Adrenal gland (tissue), 12 donors: ENCODE measurements around the gene GRIN3B. TPM values are rescaled to one million over a fixed set of nuclear protein-coding genes. Genes with fewer than 3 reads are reported as not detected.

Experiments used
- DNase-seq, 7 donors: peaks; one replicate each; pipeline ENCODE4 v3.0.0-alpha.2; 2019 to 2020
- H3K27ac ChIP-seq, 5 donors: fragments of 200-600 bp; sonication (generic) in 4 of 5; 1 replicate in 3 of 5; 2 replicates in 2 of 5; pipeline versions ENCODE4 v1.5.1 to v1.8.0; 2016 to 2020; ENCODE audit warnings: mild to moderate bottlenecking in 1 of 5
- H3K27me3 ChIP-seq: fragments of 200-600 bp; 2 replicates; pipeline ENCODE4 v1.8.0; 2021
- H3K36me3 ChIP-seq, 2 donors: fragments of 200-600 bp; replicated peaks in 1 of 2; 1 replicate in 1 of 2; 2 replicates in 1 of 2; pipeline versions ENCODE4 v1.5.1 to v1.8.0; 2018 to 2022
- H3K4me1 ChIP-seq, 2 donors: fragments of 200-600 bp; replicated peaks in 1 of 2; 1 replicate in 1 of 2; 2 replicates in 1 of 2; pipeline versions ENCODE4 v1.5.1 to v1.8.0; 2018 to 2021
- H3K4me3 ChIP-seq, 4 donors: fragments of 200-600 bp; sonication (generic) in 3 of 4; one replicate each; pipeline ENCODE4 v1.5.1; 2016 to 2018
- H3K9me3 ChIP-seq, 3 donors: fragments of 200-600 bp; sonication (generic) in 1 of 3; replicated peaks in 1 of 3; 1 replicate in 2 of 3; 2 replicates in 1 of 3; pipeline versions ENCODE4 v1.5.1 to v1.8.0; 2016 to 2021
- POLR2A ChIP-seq, 2 donors: fragments of 450-650 bp; IDR thresholded peaks; one replicate each; pipeline ENCODE4 v1.6.1; 2017; ENCODE audit warnings: antibody characterized with exemption in 2 of 2, mild to moderate bottlenecking in 2 of 2, moderate library complexity in 1 of 2
- WGBS, 4 donors: extraction: QIAGEN DNeasy Blood & Tissue Kit in 2 of 4; methylation state at CpG; one replicate each; pipeline versions ENCODE4 v1.1.5 to v1.1.7; 2013 to 2017; 5-methylcytosine and 5-hydroxymethylcytosine counted together
- intact Hi-C, 2 donors: fragments of 100-400 bp; cut with DNase I; formaldehyde crosslinking; loops; one replicate each; pipeline versions ENCODE4 v1.14.1 to v1.15.0; 2022 to 2023
- polyA plus RNA-seq, 3 donors: library from polyadenylated mRNA; stranded (reverse); fragments of 200-250 nt in 2 of 3; fragments of 350-450 nt in 1 of 3; fragmentation: Illumina TruSeq in 1 of 3; extraction: RNeasy Lipid Tissue Mini Kit (QIAGEN cat#74804) in 1 of 3; gene quantifications; one replicate each; pipeline ENCODE4 v1.2.3, GENCODE V29; 2013 to 2014
- total RNA-seq, 9 donors: library from RNA; depleted of rRNA in 4 of 9; stranded (reverse); fragments of >200 nt in 4 of 9; fragments of 120-200 nt in 1 of 9; fragmentation: NEBNext Ultra II Directional in 1 of 9; extraction: Animal tissue kit (Norgen Biotek cat#: 25700) in 1 of 9; gene quantifications; one replicate each; pipeline versions ENCODE4 v1.1.0 to v1.2.4, GENCODE V29; 2013 to 2023
- TF ChIP-seq, protein P1 (sequence below), 6 experiments: fragments of 450-650 bp in 4 of 6; fragments of 200-600 bp in 2 of 6; sonication (generic) in 1 of 6; IDR thresholded peaks; 1 replicate in 5 of 6; 2 replicates in 1 of 6; pipeline versions ENCODE4 v1.5.1 to v1.8.0; 2016 to 2021; ENCODE audit warnings: antibody characterized with exemption in 6 of 6, mild to moderate bottlenecking in 2 of 6, moderate library complexity in 1 of 6
- donor health status: healthy with polysubstance abuse.
- donor health status: Bipolar disorder and iron deficiency.
- donor health status: DM: yes; HTN: yes; CAD: no.
- donor health status: DM: no; HTN: no; CAD: no.
- donor health status: DM: no; HTN: no; CAD: no.
- donor health status: DM: yes; HTN: yes; CAD: no.

Gene GRIN3B
- total and polyA plus RNA-seq, 12 donors, result 0.08 to 0.24 (median 0.16) TPM; not detected in 8

DNA sequence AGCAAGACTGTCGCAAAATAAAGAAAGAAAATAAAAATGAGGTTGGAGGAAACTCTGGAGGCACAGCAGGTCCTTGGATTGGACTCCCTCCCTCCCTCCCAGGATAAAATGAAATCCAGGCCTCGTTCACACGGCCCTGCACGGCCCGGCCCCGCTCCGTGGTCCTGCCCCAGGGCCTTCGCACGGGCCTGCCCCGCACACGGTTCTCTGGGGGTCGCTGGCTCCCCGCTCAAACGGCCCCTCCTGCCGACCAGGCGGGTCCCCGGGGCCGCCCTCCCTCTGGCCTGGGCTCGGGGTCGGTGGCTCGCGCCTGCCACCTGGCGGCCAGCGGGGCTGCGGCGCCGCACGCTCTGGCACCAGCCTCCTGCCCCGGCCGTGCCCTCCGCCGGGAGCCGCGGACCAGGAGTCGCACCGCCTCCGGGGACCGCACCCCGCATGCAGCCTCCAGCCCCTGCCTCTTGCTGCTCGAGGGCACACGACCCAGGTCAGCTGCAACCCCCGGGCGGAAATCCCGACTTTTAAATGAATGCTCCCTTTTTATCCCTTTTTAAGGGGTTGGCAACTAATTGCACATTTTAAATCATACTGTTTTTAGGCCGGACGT is 17.6 kb upstream of the GRIN3B start:
- Histone ChIP-seq H3K4me3 (peak overlapping the region in 1 of 4 donors; percentile 56), H3K36me3 (peaks cover 0 to 12% of the 10 kb centered on the region in 2 donors), H3K27me3 (no peaks in the 10 kb centered on the region), H3K4me1 (peaks cover 5 to 24% of the 10 kb centered on the region in 2 donors), H3K27ac (peak overlapping the region in 4 of 5 donors; percentile 21 to 58 (median 42)), H3K9me3 (no peaks in the 10 kb centered on the region)
- 0 to 1% (median 1%) methylated on average over 10 to 45 of the region's 46 CpGs for WGBS, 4 donors
- peak; percentile 46 to 78 (median 67) for DNase-seq
- intact Hi-C loops, result loop anchor here (1.0 to 5.0 kb wide), 3 partner anchors 59 to 115 kb away; no protein-coding TSS in a partner anchor
- TF ChIP-seq POLR2A (IDR thresholded peaks at IDR 0.05), result no peak
- TF ChIP-seq, protein P1, sequence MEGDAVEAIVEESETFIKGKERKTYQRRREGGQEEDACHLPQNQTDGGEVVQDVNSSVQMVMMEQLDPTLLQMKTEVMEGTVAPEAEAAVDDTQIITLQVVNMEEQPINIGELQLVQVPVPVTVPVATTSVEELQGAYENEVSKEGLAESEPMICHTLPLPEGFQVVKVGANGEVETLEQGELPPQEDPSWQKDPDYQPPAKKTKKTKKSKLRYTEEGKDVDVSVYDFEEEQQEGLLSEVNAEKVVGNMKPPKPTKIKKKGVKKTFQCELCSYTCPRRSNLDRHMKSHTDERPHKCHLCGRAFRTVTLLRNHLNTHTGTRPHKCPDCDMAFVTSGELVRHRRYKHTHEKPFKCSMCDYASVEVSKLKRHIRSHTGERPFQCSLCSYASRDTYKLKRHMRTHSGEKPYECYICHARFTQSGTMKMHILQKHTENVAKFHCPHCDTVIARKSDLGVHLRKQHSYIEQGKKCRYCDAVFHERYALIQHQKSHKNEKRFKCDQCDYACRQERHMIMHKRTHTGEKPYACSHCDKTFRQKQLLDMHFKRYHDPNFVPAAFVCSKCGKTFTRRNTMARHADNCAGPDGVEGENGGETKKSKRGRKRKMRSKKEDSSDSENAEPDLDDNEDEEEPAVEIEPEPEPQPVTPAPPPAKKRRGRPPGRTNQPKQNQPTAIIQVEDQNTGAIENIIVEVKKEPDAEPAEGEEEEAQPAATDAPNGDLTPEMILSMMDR (IDR thresholded peaks at IDR 0.05), result peak; percentile 32 to 99 (median 71)

- H3K27me3 ChIP-seq, result no peaks in the 10 kb centered on the region
- 0 to 1% (median 1%) methylated on average over 19 to 78 of the region's 78 CpGs for WGBS, 4 donors
- peak within 1 kb of the TSS; percentile 48 to 93 (median 81) for H3K27ac ChIP-seq
- peaks cover 0 to 18% of the 10 kb centered on the region in 2 donors for H3K36me3 ChIP-seq
- intact Hi-C loops, result loop anchor here (5.0 kb wide), 2 partner anchors 62 to 117 kb away; no protein-coding TSS in a partner anchor
- peak; percentile 92 to 96 (median 94) for DNase-seq
- peaks cover 5 to 26% of the 10 kb centered on the region in 2 donors for H3K4me1 ChIP-seq
- TF ChIP-seq POLR2A (IDR thresholded peaks at IDR 0.05), result peak; percentile 61 to 76
- TF ChIP-seq, protein P1 (IDR thresholded peaks at IDR 0.05), result peak in 4 of 6 experiments; percentile 21 to 41 (median 27)
- peak within 1 kb of the TSS; percentile 48 to 99 (median 83) for H3K4me3 ChIP-seq
- no peaks in the 10 kb centered on the region for H3K9me3 ChIP-seq
Measured at GRCh38 chr19:984165-984967, 15.9 kb upstream of the GRIN3B start, which contains the start of gene WDR18. Gene WDR18, plus strand, starts transcription at chr19:984345. Its CDS starts 9 bp downstream, at chr19:984354.

GRCh38 chr19:986083-986482 is 14.1 kb upstream of the GRIN3B start:
- Histone ChIP-seq H3K4me1 (peaks cover 20 to 40% of the 10 kb centered on the region in 2 donors), H3K36me3 (peaks cover 0 to 18% of the 10 kb centered on the region in 2 donors), H3K27me3 (no peaks in the 10 kb centered on the region), H3K4me3 (no peak overlapping the region), H3K9me3 (no peaks in the 10 kb centered on the region), H3K27ac (no peak overlapping the region)
- no peak for TF ChIP-seq POLR2A (IDR thresholded peaks at IDR 0.05)
- TF ChIP-seq, protein P1 (IDR thresholded peaks at IDR 0.05), result no peak
- intact Hi-C loops, result no loop called here
- WGBS, 4 donors, result 91 to 95% (median 92%) methylated on average over 10 to 14 of the region's 14 CpGs; no CpG with 5 or more reads in 1 of the 4 donors
- no peak for DNase-seq

DNA sequence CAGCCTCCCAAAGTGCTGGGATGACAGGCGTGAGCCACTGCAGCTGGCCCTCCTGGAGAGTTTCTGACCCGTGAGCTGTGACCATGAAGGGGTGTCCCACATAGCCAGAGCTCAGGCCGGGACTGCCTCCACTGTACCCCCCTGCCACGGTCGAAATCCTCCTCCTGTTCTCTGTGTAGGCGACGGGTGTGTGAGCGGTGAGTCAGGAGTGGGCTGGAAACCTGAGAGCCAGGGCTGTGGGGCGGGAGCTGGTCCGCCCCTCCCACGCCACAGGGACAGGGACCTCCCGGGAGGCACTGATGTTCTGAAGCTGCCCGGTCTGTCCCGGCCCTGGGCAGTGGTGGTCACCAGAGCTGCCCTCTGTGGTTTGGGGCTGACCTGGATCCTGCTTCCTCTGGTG is 12.1 kb upstream of the GRIN3B start:
- intact Hi-C loops, result no loop called here

More for the DNA sequence above, 12.1 kb upstream of the GRIN3B start:
- H3K9me3 ChIP-seq, result no peaks in the 10 kb centered on the region
- 73 to 81% methylated on average over 14 of the region's 14 CpGs; no CpG with 5 or more reads in 2 of the 4 donors for WGBS, 4 donors
- H3K36me3 ChIP-seq, result peaks cover 0 to 18% of the 10 kb centered on the region in 2 donors
- no peak for DNase-seq
- peaks cover 20 to 42% of the 10 kb centered on the region in 2 donors for H3K4me1 ChIP-seq
- TF ChIP-seq, protein P1 (IDR thresholded peaks at IDR 0.05), result no peak
- no peak for TF ChIP-seq POLR2A (IDR thresholded peaks at IDR 0.05)
- H3K27ac ChIP-seq, result no peak overlapping the region
- H3K4me3 ChIP-seq, result no peak overlapping the region
- no peaks in the 10 kb centered on the region for H3K27me3 ChIP-seq
